ACC112 (cell line): Measurements from ENCODE around the gene SRP68.

Experiments used
- H2AFZ ChIP-seq: fragments of 200-600 bp; sonication (generic); one replicate; pipeline ENCODE4 v1.6.0; 2017; ENCODE audit warnings: antibody characterized with exemption, low read length; ENCODE audit not compliant: unreplicated experiment
- H3K27ac ChIP-seq: fragments of 200-600 bp; sonication (generic); 2 replicates; pipeline ENCODE4 v1.5.1; 2014; ENCODE audit warnings: low read depth, mild to moderate bottlenecking, antibody characterized with exemption, low read length, moderate library complexity
- H3K27me3 ChIP-seq: fragments of 200-600 bp; sonication (generic); 2 replicates; pipeline ENCODE4 v1.6.1; 2014; ENCODE audit warnings: mild to moderate bottlenecking, antibody characterized with exemption, low read length, moderate library complexity, mixed read lengths; ENCODE audit not compliant: insufficient read depth
- H3K36me3 ChIP-seq: fragments of 200-600 bp; sonication (generic); 2 replicates; pipeline ENCODE4 v1.6.1; 2016; ENCODE audit warnings: mild to moderate bottlenecking, antibody characterized with exemption, low read length, moderate library complexity, mixed read lengths; ENCODE audit not compliant: insufficient read depth
- H3K4me1 ChIP-seq: fragments of 200-600 bp; sonication (generic); one replicate; pipeline ENCODE4 v1.6.1; 2016; ENCODE audit warnings: low read length, mixed read lengths; ENCODE audit not compliant: insufficient read depth, unreplicated experiment, control insufficient read depth
- H3K4me3 ChIP-seq: fragments of 200-600 bp; sonication (generic); 2 replicates; pipeline ENCODE4 v1.5.1; 2014; ENCODE audit warnings: mild to moderate bottlenecking, low read depth, low read length
- H3K79me2 ChIP-seq: fragments of 200-600 bp; sonication (generic); one replicate; pipeline ENCODE4 v1.6.0; 2016; ENCODE audit warnings: low read length; ENCODE audit not compliant: control insufficient read depth, unreplicated experiment, insufficient read depth

SRP68 gene

DNA sequence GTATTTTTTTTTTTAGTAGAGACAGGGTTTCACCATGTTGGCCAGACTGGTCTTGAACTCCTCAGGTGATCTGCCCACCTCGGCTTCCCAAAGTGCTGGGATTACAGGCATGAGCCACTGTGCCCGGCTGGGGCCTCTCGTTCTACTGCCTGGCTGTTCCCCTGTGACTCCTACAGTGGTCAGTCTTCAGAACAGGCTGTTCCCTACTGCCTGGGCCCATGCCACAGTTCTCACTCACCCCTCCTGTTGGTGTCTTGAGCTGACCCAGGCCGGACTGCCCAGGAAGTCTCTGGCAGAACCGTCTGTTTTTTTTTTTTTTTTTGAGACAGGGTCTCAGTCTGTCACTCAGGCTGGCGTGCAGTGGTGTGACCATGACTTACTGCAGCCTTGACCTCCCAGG is 68.4 kb downstream of the SRP68 start:
- H2AFZ ChIP-seq = no peak overlapping the region
- H3K27me3 ChIP-seq = no peaks in the 10 kb centered on the region
- H3K36me3 ChIP-seq = no peaks in the 10 kb centered on the region
- no peak overlapping the region for H3K4me3 ChIP-seq
- H3K79me2 ChIP-seq = no peaks in the 10 kb centered on the region
- no peak overlapping the region for H3K27ac ChIP-seq
- no peaks in the 10 kb centered on the region for H3K4me1 ChIP-seq

GRCh38 chr17:76002100-76002499 is 70.2 kb downstream of the SRP68 start:
- H2AFZ ChIP-seq = no peak overlapping the region
- H3K36me3 ChIP-seq = no peaks in the 10 kb centered on the region

GRCh38 chr17:76000755-76001521 is 71.4 kb downstream of the SRP68 start, which contains the start of gene CDK3:
TSS of gene CDK3 (plus strand) at chr17:76000855. CDS start at chr17:76001426, 571 bp downstream.
- no peak within 1 kb of the TSS for H3K27ac ChIP-seq
- no peaks in the 10 kb centered on the region for H3K79me2 ChIP-seq
- no peak within 1 kb of the TSS for H2AFZ ChIP-seq
- peaks cover 4% of the 10 kb centered on the region for H3K4me1 ChIP-seq
- no peak within 1 kb of the TSS for H3K4me3 ChIP-seq
- no peaks in the 10 kb centered on the region for H3K27me3 ChIP-seq
- H3K36me3 ChIP-seq = no peaks in the 10 kb centered on the region

More at GRCh38 chr17:76002100-76002499, 70.2 kb downstream of the SRP68 start:
- Histone ChIP-seq H3K27me3 (no peaks in the 10 kb centered on the region), H3K4me3 (no peak overlapping the region), H3K27ac (no peak overlapping the region), H3K79me2 (no peaks in the 10 kb centered on the region), H3K4me1 (peaks cover under 1% of the 10 kb centered on the region)

DNA sequence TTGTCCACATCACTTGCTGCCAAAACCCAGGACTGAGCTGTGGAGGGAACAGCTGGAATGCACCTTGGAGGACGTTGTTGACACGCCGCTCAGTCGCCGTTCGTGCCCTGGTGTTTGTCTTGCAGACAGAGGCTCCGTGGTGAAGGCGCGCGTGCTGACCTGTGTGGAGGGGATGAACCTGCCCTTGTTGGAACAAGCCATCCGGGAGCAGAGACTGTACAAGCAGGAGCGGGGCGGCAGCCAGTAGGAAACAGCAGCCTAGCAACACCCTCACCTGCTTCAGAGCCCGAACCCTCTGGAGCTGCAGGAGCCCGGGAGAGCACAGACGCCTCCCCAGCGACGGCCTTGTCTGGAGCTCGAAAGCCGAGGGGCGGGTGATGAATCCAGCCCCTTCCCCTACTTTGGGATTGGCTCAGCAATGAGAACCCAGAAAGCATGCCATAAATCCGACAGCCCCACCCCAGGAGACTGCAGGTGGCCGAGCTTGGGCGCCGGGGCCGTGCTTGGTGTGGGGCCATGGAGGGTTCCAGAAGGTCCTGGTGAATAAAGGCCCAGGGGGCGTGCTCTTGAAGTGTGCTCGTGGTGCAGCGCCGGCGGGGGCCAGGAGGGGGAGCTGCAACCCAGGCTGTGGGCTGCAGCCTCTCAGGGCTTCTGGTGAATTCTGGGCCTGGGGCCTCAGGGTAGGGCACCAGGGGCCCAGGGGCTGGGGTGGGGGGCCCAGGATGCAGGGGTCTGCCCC is 72.1 kb downstream of the SRP68 start:
- H3K4me1 ChIP-seq = peaks cover 4% of the 10 kb centered on the region
- no peak overlapping the region for H2AFZ ChIP-seq

GRCh38 chr17:75998327-75998795 is 74.0 kb downstream of the SRP68 start:
- Histone ChIP-seq H3K27ac (no peak overlapping the region), H2AFZ (no peak overlapping the region), H3K27me3 (no peaks in the 10 kb centered on the region), H3K36me3 (no peaks in the 10 kb centered on the region), H3K4me3 (no peak overlapping the region), H3K79me2 (no peaks in the 10 kb centered on the region), H3K4me1 (peaks cover 4% of the 10 kb centered on the region)

More for the DNA sequence above, 72.1 kb downstream of the SRP68 start:
- no peaks in the 10 kb centered on the region for H3K36me3 ChIP-seq
- no peak overlapping the region for H3K27ac ChIP-seq
- no peaks in the 10 kb centered on the region for H3K79me2 ChIP-seq
- H3K4me3 ChIP-seq = no peak overlapping the region
- no peaks in the 10 kb centered on the region for H3K27me3 ChIP-seq

GRCh38 chr17:75996665-75997590 is 75.4 kb downstream of the SRP68 start:
- H2AFZ ChIP-seq = no peak overlapping the region
- H3K36me3 ChIP-seq = no peaks in the 10 kb centered on the region
- no peaks in the 10 kb centered on the region for H3K79me2 ChIP-seq
- no peaks in the 10 kb centered on the region for H3K27me3 ChIP-seq
- peaks cover 4% of the 10 kb centered on the region for H3K4me1 ChIP-seq
- H3K27ac ChIP-seq = no peak overlapping the region
- no peak overlapping the region for H3K4me3 ChIP-seq

DNA sequence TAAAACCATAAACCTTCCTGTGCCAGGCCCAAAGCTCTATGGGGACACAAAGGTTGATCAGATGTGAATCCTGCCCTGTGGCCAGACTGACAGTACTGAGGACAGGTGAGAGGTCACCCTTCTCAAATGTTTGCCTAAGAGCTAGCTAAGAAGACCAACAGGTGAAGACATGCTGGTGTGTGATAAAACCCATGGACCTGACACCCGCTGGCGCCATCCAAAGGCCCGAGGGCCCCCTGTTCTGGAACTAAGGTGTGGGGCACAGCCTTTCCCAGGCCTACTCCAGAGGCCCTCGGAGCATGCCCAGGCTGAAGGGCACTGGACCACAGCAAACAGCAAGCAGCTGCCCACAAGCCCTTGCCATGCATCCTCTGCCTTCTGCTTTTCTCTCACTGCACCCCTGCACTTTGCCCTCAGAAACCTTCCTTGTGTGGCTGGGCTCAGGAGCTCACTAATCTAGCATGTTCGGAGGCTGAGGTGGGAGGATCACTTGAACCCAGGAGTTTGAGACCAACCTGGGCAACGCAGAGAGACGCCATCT is 76.9 kb downstream of the SRP68 start:
- Histone ChIP-seq H3K4me1 (peaks cover 4% of the 10 kb centered on the region), H3K4me3 (no peak overlapping the region), H3K27ac (no peak overlapping the region), H2AFZ (no peak overlapping the region), H3K36me3 (no peaks in the 10 kb centered on the region), H3K27me3 (no peaks in the 10 kb centered on the region), H3K79me2 (no peaks in the 10 kb centered on the region)

GRCh38 chr17:75994802-75995370 is 77.4 kb downstream of the SRP68 start:
- Histone ChIP-seq H3K27me3 (no peaks in the 10 kb centered on the region), H2AFZ (no peak overlapping the region), H3K27ac (no peak overlapping the region), H3K4me1 (peaks cover 4% of the 10 kb centered on the region), H3K36me3 (no peaks in the 10 kb centered on the region), H3K79me2 (no peaks in the 10 kb centered on the region), H3K4me3 (no peak overlapping the region)

DNA sequence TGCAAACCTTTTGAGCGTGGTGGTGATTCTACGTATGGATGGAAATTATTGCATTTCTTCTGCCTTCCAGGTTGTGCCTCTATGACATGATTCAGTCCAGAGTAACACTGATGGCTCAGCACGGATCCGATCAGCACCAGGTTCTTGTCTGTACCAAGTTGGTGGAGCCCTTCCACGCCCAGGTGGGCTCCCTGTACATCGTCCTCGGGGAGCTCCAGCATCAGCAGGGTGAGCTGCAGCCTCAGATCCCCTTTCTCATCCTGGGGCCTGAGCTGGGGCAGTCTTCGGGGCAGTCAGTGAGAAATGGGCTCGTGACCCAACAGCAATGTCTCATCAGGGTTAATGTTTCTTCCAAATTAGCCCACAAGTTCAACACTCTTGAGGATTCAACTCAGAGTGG is 80.9 kb downstream of the SRP68 start:
- Histone ChIP-seq H3K27ac (no peak overlapping the region), H3K4me1 (no peaks in the 10 kb centered on the region), H3K27me3 (no peaks in the 10 kb centered on the region), H3K36me3 (no peaks in the 10 kb centered on the region), H3K4me3 (no peak overlapping the region), H2AFZ (no peak overlapping the region), H3K79me2 (no peaks in the 10 kb centered on the region)
